Bronchial epithelial cell (primary cell): Measurements from ENCODE around the gene DGKA. TPM values are rescaled to one million over a fixed set of nuclear protein-coding genes. Genes with fewer than 3 reads are reported as not detected.
A peak's percentile ranks its signal among the peaks of the same experiment; 100 is the strongest.

Experiments used
- DNase-seq: peaks from one replicate; pipeline ENCODE4 v3.0.0-alpha.2; 2010; ENCODE audit warnings: low read depth
- FAIRE-seq: peaks from 2 replicates; lab custom pipeline; 2011; peaks lifted over from hg19 to GRCh38; lab: Jason Lieb, UNC
- H3K27me3 ChIP-seq: 2 replicates; pipeline ENCODE4 v1.5.1; 2011; ENCODE audit warnings: low read length; ENCODE audit not compliant: control insufficient read depth, insufficient read depth
- H3K36me3 ChIP-seq: 2 replicates; pipeline ENCODE4 v1.5.1; 2011; ENCODE audit warnings: low read length; ENCODE audit not compliant: control insufficient read depth, insufficient read depth
- H3K4me3 ChIP-seq: 2 replicates; pipeline ENCODE4 v1.5.1; 2011; ENCODE audit warnings: mild to moderate bottlenecking, low read depth, low read length, control low read depth
- CTCF ChIP-seq: IDR thresholded peaks from 2 replicates; pipeline ENCODE4 v1.5.1; 2011; ENCODE audit warnings: mild to moderate bottlenecking, moderate library complexity, low read length, control low read depth, inconsistent platforms; ENCODE audit not compliant: insufficient read depth, severe bottlenecking
- total RNA-seq: library from RNA; depleted of rRNA; stranded (reverse); fragments of >200 nt; gene quantifications from 2 replicates; pipeline ENCODE4 v1.2.1, GENCODE V29; 2014

The DGKA gene
- total RNA-seq, 1 donor from 2014 or later: 81.9 TPM

GRCh38 chr12:55932551-55932910, 1.6 kb downstream of the DGKA start:
- no peak for TF ChIP-seq CTCF
- DNase-seq: peak; percentile 60
- Histone ChIP-seq H3K4me3 (peak overlapping the region; percentile 86), H3K27me3 (no peaks in the 10 kb centered on the region), H3K36me3 (peaks cover 10% of the 10 kb centered on the region)
- FAIRE-seq: no peak

- H3K36me3 ChIP-seq: peaks cover 13% of the 10 kb centered on the region
- no peaks in the 10 kb centered on the region for H3K27me3 ChIP-seq
- FAIRE-seq (no peak), DNase-seq (peak; percentile 96)
- TF ChIP-seq CTCF: no peak
- peak overlapping the region; percentile 86 for H3K4me3 ChIP-seq
Measured at GRCh38 chr12:55933169-55933798, 2.3 kb downstream of the DGKA start.

GRCh38 chr12:55933799-55934742, 3.1 kb downstream of the DGKA start:
- Histone ChIP-seq H3K36me3 (peaks cover 14% of the 10 kb centered on the region), H3K4me3 (peak overlapping the region; percentile 27), H3K27me3 (no peaks in the 10 kb centered on the region)
- DNase-seq: no peak
- TF ChIP-seq CTCF: no peak
- FAIRE-seq: no peak

GRCh38 chr12:55934773-55935172, 3.8 kb downstream of the DGKA start:
- Histone ChIP-seq H3K4me3 (no peak overlapping the region), H3K27me3 (no peaks in the 10 kb centered on the region), H3K36me3 (peaks cover 17% of the 10 kb centered on the region)
- FAIRE-seq (no peak), DNase-seq (no peak)
- no peak for TF ChIP-seq CTCF

- DNase-seq: no peak
- no peak overlapping the region for H3K4me3 ChIP-seq
- no peaks in the 10 kb centered on the region for H3K27me3 ChIP-seq
- TF ChIP-seq CTCF: no peak
- H3K36me3 ChIP-seq: peaks cover 21% of the 10 kb centered on the region
- FAIRE-seq: no peak
Measured at GRCh38 chr12:55935738-55936151, 4.8 kb downstream of the DGKA start.
